Measurements from ENCODE around the gene SH3PXD2A. TPM values are rescaled to one million over a fixed set of nuclear protein-coding genes. Genes with fewer than 3 reads are reported as not detected.
"Not testable (repeated sequence)": the region's sequence is repeated elsewhere in the genome, so short reads cannot be mapped to it uniquely, and the experiment has no call there.

The SH3PXD2A gene
- total and polyA plus RNA-seq, 8 donors: 3.9 to 16.4 (median 8.0) TPM

GRCh38 chr10:103814105-103814504, 41.3 kb downstream of the SH3PXD2A start:
- DNase-seq: no peak
- ATAC-seq: no peak
- no peaks in the 10 kb centered on the region for H3K9me3 ChIP-seq
- WGBS, 2 donors: 58 to 66% methylated on average over 7 of the region's 7 CpGs
- intact Hi-C loops (cut with DNase I): no loop called here
- no peak for TF ChIP-seq CTCF (IDR thresholded peaks at IDR 0.05)
- H3K4me3 ChIP-seq: no peak overlapping the region
- no peak overlapping the region for H3K27ac ChIP-seq
- H3K36me3 ChIP-seq: no peaks in the 10 kb centered on the region
- FAIRE-seq: no peak
- peaks cover 6 to 9% (median 7%) of the 10 kb centered on the region in 3 donors for H3K4me1 ChIP-seq
- H3K27me3 ChIP-seq: no peaks in the 10 kb centered on the region

- H3K9me3 ChIP-seq; H3K27me3 ChIP-seq; ATAC-seq; DNase-seq; H3K4me3 ChIP-seq; intact Hi-C loops (cut with DNase I); FAIRE-seq; H3K36me3 ChIP-seq; H3K27ac ChIP-seq; H3K4me1 ChIP-seq: not testable (repeated sequence)
- 96 to 99% methylated on average over 4 of the region's 4 CpGs for WGBS, 2 donors
Measured at GRCh38 chr10:103813312-103813711, 42.1 kb downstream of the SH3PXD2A start.

- H3K27me3 ChIP-seq: no peaks in the 10 kb centered on the region
- no peak for TF ChIP-seq CTCF (IDR thresholded peaks at IDR 0.05)
- H3K4me3 ChIP-seq: no peak overlapping the region
- FAIRE-seq: no peak
- H3K36me3 ChIP-seq: no peaks in the 10 kb centered on the region
- intact Hi-C loops (cut with DNase I): no loop called here
- peak overlapping the region in 1 of 4 donors; percentile 22 for H3K27ac ChIP-seq
- 59 to 79% methylated on average over 4 of the region's 4 CpGs for WGBS, 2 donors
- ATAC-seq: peak in 1 of 4 donors; percentile 4
- DNase-seq: no peak
- H3K4me1 ChIP-seq: peaks cover 6 to 9% (median 7%) of the 10 kb centered on the region in 3 donors
- no peaks in the 10 kb centered on the region for H3K9me3 ChIP-seq
Measured at GRCh38 chr10:103812432-103812831, 42.9 kb downstream of the SH3PXD2A start.

GRCh38 chr10:103812004-103812403, 43.4 kb downstream of the SH3PXD2A start:
- H3K27ac ChIP-seq: peak overlapping the region in 1 of 4 donors; percentile 22
- no peak for TF ChIP-seq CTCF (IDR thresholded peaks at IDR 0.05)

GRCh38 chr10:103811463-103811862, 43.9 kb downstream of the SH3PXD2A start:
- H3K4me1 ChIP-seq: peaks cover 6 to 9% (median 7%) of the 10 kb centered on the region in 3 donors
- no peaks in the 10 kb centered on the region for H3K9me3 ChIP-seq
- H3K4me3 ChIP-seq: no peak overlapping the region
- DNase-seq (no peak), ATAC-seq (no peak), FAIRE-seq (no peak)
- no peaks in the 10 kb centered on the region for H3K36me3 ChIP-seq
- no peak for TF ChIP-seq CTCF (IDR thresholded peaks at IDR 0.05)
- H3K27ac ChIP-seq: peak overlapping the region in 1 of 4 donors; percentile 22
- intact Hi-C loops (cut with DNase I): no loop called here
- H3K27me3 ChIP-seq: no peaks in the 10 kb centered on the region
- 83 to 86% methylated on average over 6 of the region's 6 CpGs for WGBS, 2 donors

More at GRCh38 chr10:103812004-103812403, 43.4 kb downstream of the SH3PXD2A start:
- ATAC-seq (peak; percentile 89 to 99 (median 94)), DNase-seq (peak in 5 of 6 donors; percentile 51 to 74 (median 67)), FAIRE-seq (no peak)
- Histone ChIP-seq H3K36me3 (no peaks in the 10 kb centered on the region), H3K9me3 (no peaks in the 10 kb centered on the region), H3K27me3 (no peaks in the 10 kb centered on the region), H3K4me1 (peaks cover 6 to 9% (median 7%) of the 10 kb centered on the region in 3 donors), H3K4me3 (no peak overlapping the region)
- intact Hi-C loops (cut with DNase I): no loop called here
- 13 to 15% methylated on average over 3 of the region's 3 CpGs for WGBS, 2 donors

All from pancreas (tissue), 10 donors.